GM13976 (cell line): ENCODE measurements around the gene DEFB119.

Experiments
- DNase-seq: peaks from one replicate; pipeline ENCODE4 v3.0.0; 2012; ENCODE audit warnings: low spot score
- CTCF ChIP-seq: IDR thresholded peaks from 2 replicates; pipeline ENCODE4 v1.5.1; 2012; ENCODE audit warnings: borderline replicate concordance, mild to moderate bottlenecking; ENCODE audit not compliant: insufficient read depth; ENCODE audit errors: extremely low read depth, missing control alignments, control extremely low read depth
- in situ Hi-C: fragments of 300-500 bp; cut with MboI; formaldehyde crosslinking; loops from one replicate; pipeline ENCODE4 v1.12.0; 2022; ENCODE audit warnings: low sequenced_read_pairs, mixed read lengths, inconsistent platforms; ENCODE audit not compliant: unreplicated experiment

Gene DEFB119

GRCh38 chr20:31363295-31363694, 27.1 kb downstream of the DEFB119 start:
- DNase-seq: no peak
- TF ChIP-seq CTCF: no peak
- in situ Hi-C loops: no loop called here

GRCh38 chr20:31355981-31356380, 34.4 kb downstream of the DEFB119 start:
- in situ Hi-C loops: no loop called here
- DNase-seq: no peak
- TF ChIP-seq CTCF: no peak

- no peak for TF ChIP-seq CTCF
- in situ Hi-C loops: no loop called here
- DNase-seq: no peak
These were observed 48.9 kb downstream of the DEFB119 start for GRCh38 chr20:31341470-31341869.

GRCh38 chr20:31330893-31331292, 59.5 kb downstream of the DEFB119 start:
- TF ChIP-seq CTCF: no peak
- DNase-seq: no peak
- in situ Hi-C loops: no loop called here
